ENCODE results near the gene WHRN. TPM values are rescaled to one million over a fixed set of nuclear protein-coding genes. Genes with fewer than 3 reads are reported as not detected.

WHRN gene
- total and polyA plus RNA-seq, 2 of the 8 experiments (the other 6 are each of a cell fraction or from before 2014, with no cell fraction given), result 4.4 to 7.7 TPM

GRCh38 chr9:114416290-114416689, 89.0 kb downstream of the WHRN start:
- no peak for FAIRE-seq
- H3K79me2 ChIP-seq (ENCODE audit: control insufficient read depth in 1 of 2, insufficient read depth in 2 of 2, low read length in 2 of 2), result no peaks in the 10 kb centered on the region

More at GRCh38 chr9:114416290-114416689, 89.0 kb downstream of the WHRN start:
- Histone ChIP-seq H3K9ac (replicated peaks in 1 of 4; ENCODE audit: extremely low read depth in 1 of 4, low read depth in 3 of 4, low read length in 3 of 4) (no peak overlapping the region), H2BK12ac (ENCODE audit: low read depth, low read length) (no peak overlapping the region), H3K79me1 (ENCODE audit: low read depth, low read length) (no peaks in the 10 kb centered on the region), H3K27ac (ENCODE audit: low read depth, low read length) (no peak overlapping the region), H3K36me3 (ENCODE audit: control insufficient read depth in 2 of 4, insufficient read depth in 4 of 4, low read length in 3 of 4) (no peaks in the 10 kb centered on the region; a peak in 1 of 8 replicates), H3K14ac (ENCODE audit: insufficient read length) (no peak overlapping the region), H3K18ac (ENCODE audit: extremely low read depth, low read length) (no peak overlapping the region), H3K23me2 (ENCODE audit: low read depth, low read length) (no peaks in the 10 kb centered on the region), H2AFZ (ENCODE audit: low read length) (no peak overlapping the region), H3K56ac (replicated peaks; ENCODE audit: insufficient read length, low read depth, low read length) (no peak overlapping the region), H3K9me3 (ENCODE audit: insufficient read depth in 2 of 2, low read depth in 1 of 2, low read length in 1 of 2) (no peaks in the 10 kb centered on the region), H2BK5ac (ENCODE audit: low read depth, low read length) (no peak overlapping the region), H3K23ac (ENCODE audit: insufficient read length) (no peak overlapping the region), H4K20me1 (replicated peaks in 1 of 2; ENCODE audit: control insufficient read depth in 1 of 2, insufficient read depth in 2 of 2, low read length in 2 of 2) (no peaks in the 10 kb centered on the region), H2BK20ac (ENCODE audit: low read length) (no peak overlapping the region), H2BK120ac (replicated peaks; ENCODE audit: low read depth, low read length) (no peak overlapping the region), H4K91ac (replicated peaks; ENCODE audit: insufficient read length, low read length) (no peak overlapping the region), H3K4me2 (ENCODE audit: insufficient read depth in 1 of 2, low read depth in 2 of 2, low read length in 2 of 2) (no peak overlapping the region), H3K4me3 (ENCODE audit: extremely low read depth in 1 of 4, insufficient read depth in 2 of 4, low read depth in 3 of 4, low read length in 4 of 4) (no peak overlapping the region), H3K27me3 (replicated peaks in 1 of 4; ENCODE audit: control insufficient read depth in 3 of 4, extremely low read depth in 1 of 4, insufficient read depth in 3 of 4, low read length in 3 of 4) (no peaks in the 10 kb centered on the region), H4K5ac (ENCODE audit: insufficient read length, low read depth, low read length) (no peak overlapping the region), H3K4ac (replicated peaks; ENCODE audit: insufficient read length, low read depth, low read length) (no peak overlapping the region), H2AK5ac (ENCODE audit: low read depth, low read length) (no peak overlapping the region), H2BK15ac (ENCODE audit: low read length) (no peak overlapping the region), H3K4me1 (replicated peaks in 1 of 4; ENCODE audit: control insufficient read depth in 3 of 4, insufficient read depth in 4 of 4, low read length in 3 of 4) (peaks cover 2 to 7% (median 5%) of the 10 kb centered on the region in 4 experiments; a peak in 6 of 7 replicates), H4K8ac (ENCODE audit: extremely low read depth, insufficient read depth, low read length) (no peak overlapping the region)
- DNase-seq (ENCODE audit: low read depth in 1 of 2, low spot score in 2 of 2), result no peak
- 56% methylated on average over 5 of the region's 5 CpGs; no CpG with 5 or more reads in 1 of the 2 experiments for WGBS, 2 experiments (ENCODE audit: extremely low coverage in 1 of 2, insufficient coverage in 1 of 2, insufficient read length in 1 of 2, insufficient replicate concordance in 2 of 2, low coverage in 1 of 2, low lambda C conversion rate in 2 of 2, missing lambda C conversion rate in 1 of 2)
- ChIA-PET POLR2A (ENCODE audit: partially characterized antibody) (interaction anchor here (1.2 to 2.3 kb wide), 4 partner anchors 8 to 51 kb away, joined by 3 to 4 read pairs (median 3); no protein-coding TSS in a partner anchor), CTCF (ENCODE audit: partially characterized antibody) (interaction anchor here (0.6 to 22.5 kb wide), 7 partner anchors 12 to 265 kb away, joined by 3 to 271 read pairs (median 6); no protein-coding TSS in a partner anchor)
- TF ChIP-seq TCF12 (IDR thresholded peaks at IDR 0.05; ENCODE audit: low read depth, low read length) (no peak), HDAC6 (IDR thresholded peaks at IDR 0.05; ENCODE audit: low read depth, low read length) (no peak), NRF1 (IDR thresholded peaks at IDR 0.05; ENCODE audit: low read depth, low read length) (no peak), BACH1 (IDR thresholded peaks at IDR 0.05; ENCODE audit: low read length) (no peak)

Data from H1 (cell line).